NCI-H187 treated with DMSO at 0.1 percent for 48 hours (cell line): ENCODE measurements around the gene SLC49A4.

Experiments
- DNase-seq: peaks from one replicate; lab custom pipeline; 2025; lab: John Stamatoyannopoulos, UW

The SLC49A4 gene

DNA sequence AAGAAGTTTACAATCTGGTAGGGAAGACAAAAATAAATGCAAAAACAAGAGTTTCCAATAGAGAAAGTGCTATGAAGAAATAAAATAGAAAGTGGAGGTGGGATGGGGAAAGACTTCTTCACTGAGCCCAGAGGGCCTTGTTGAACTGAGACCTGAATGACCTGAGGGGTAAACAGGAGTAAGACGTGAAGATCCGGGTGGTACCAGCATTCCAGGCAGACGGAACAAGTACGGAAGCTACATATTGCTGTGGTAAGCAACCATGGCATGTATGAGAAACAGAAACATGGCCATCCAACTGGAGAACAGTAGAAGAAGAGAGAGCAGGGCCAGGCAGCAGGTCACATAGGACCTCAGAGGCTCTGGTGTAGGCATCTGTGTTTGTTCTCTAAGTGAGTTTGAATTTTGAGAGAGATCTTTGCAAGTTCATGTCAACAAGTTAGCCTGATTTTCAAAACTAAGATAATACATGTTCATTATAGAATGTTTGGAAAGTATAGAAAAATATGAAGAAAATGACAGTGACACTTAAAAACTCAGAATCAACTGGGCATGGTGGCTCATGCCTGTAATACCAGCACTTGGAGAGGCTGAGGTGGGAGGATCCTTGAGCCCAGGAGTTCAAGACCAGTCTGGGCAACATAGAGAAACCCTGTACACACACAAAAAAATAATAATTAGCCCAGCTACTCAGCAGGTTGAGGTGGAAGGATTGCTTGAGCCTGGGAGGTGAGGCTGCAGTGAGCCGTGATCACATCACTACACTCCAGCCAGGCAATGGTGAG, 64.3 kb downstream of the SLC49A4 start:
- no peak for DNase-seq

DNA sequence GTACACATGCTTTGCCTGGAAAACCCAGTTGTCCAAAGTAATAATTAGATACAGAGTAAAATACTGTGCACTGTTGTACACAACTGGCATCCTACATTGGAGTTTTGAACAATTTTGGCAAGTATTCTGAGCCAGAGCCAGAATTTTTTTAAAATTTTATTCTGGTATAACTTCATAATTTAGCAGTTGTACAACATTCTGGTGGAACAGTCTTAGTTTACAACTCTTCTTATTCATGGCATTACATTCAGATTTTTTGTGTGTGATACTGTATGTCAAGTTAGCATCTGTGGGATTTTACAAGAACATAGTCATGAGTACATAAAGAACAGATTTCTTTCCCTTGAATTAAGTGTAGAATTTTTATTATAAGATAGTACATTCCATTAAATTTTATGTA, 67.5 kb downstream of the SLC49A4 start:
- no peak for DNase-seq

GRCh38 chr3:122864498-122864897, 69.6 kb downstream of the SLC49A4 start:
- no peak for DNase-seq

GRCh38 chr3:122868322-122868721, 73.5 kb downstream of the SLC49A4 start:
- DNase-seq: no peak

GRCh38 chr3:122873741-122874515, 79.1 kb downstream of the SLC49A4 start:
- no peak for DNase-seq

DNA sequence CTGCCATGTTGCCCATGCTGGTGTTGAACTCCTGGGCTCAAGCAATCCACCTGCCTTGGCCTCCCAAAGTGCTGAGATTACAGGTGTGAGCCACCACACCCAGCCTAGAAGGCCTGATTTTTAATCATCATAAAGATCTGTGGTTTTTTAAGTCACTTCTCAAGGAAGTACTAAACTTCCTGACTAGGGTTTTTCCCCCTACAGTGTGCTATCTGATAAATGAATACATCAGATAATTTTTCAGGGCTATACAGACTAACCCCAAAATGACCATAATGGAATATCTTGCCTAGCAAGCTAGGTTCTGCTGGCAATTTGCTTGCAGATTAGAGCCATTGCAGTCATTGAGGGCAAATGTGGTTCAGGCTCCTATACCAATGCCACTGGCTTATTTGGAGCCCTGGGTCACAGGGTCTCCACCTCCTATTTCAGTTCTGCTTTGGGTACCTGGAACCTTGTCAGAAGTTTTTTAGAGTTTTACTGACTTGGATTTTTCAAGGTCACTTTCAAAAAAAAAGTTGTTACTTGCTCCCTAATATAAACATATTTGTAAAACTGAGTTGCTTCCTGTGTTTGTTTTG, 80.8 kb downstream of the SLC49A4 start:
- DNase-seq: no peak

DNA sequence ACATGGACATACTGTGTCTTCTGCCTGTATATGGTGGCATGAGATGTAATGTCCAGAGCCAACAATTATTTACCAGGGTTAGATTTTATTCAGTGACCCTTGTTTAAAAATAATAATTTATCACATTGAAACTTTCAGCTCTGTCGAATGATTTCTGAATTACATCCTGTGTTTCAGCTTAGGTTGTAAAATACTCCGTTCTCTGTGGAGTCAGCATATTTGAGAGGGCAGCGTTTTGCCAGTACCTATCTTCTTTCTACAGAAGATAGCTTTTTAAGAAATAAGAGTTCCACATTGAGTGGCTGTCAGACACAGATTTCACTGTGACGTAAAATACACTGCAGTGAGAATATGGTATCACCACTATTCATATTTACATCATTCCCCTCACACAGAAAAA, 85.3 kb downstream of the SLC49A4 start:
- DNase-seq: no peak

DNA sequence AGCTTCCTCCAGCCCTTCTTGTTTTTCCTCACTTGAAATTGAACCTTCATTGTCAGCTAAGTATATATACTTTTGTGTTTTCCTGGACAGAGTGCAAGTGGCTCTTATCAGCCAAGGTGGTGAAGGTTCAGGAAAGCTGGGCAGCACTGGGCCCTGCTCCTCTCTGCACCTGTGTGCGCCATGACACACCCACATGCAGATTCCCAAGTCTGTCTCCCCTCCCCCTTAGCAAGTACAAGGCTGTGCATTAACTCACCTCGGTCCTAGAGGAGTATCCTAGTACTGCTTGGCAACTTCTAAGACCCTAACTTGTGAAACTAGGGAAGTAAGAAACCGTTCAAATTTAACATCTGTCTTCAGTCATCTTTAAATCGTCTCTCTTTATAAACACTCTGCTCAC, 85.8 kb downstream of the SLC49A4 start:
- DNase-seq: no peak

DNA sequence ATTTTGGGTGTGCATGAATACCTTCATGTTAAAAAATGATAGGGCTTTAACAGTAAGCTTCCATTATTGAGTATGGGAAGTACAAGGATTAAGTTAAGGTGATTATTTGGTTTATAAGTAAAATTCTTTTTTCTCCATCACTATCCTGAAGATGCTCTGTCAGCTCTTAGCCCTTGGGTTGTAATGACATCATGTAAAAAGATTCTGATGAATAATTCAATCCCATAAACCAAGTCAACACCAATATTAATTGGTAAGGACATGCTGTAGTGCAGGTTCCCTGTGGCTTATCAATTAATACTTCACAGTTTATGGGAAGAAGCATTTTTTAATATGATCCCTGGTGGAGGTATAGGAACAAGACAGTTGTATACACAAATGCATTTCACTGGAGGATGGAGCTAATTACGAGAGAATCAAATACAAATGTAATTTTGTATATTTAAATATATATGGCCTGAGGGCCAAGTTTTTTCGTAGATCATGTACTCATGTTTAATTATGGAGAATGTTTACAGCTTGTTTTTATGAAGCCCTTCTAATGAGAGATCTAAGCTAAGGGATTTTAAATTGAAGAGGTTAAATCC, 87.6 kb downstream of the SLC49A4 start:
- DNase-seq: no peak

- no peak for DNase-seq
Observed at GRCh38 chr3:122886251-122886650, 91.4 kb downstream of the SLC49A4 start.

- DNase-seq: no peak
Observed at GRCh38 chr3:122886946-122887345, 92.1 kb downstream of the SLC49A4 start.

GRCh38 chr3:122890077-122890719, 95.3 kb downstream of the SLC49A4 start:
- no peak for DNase-seq

DNA sequence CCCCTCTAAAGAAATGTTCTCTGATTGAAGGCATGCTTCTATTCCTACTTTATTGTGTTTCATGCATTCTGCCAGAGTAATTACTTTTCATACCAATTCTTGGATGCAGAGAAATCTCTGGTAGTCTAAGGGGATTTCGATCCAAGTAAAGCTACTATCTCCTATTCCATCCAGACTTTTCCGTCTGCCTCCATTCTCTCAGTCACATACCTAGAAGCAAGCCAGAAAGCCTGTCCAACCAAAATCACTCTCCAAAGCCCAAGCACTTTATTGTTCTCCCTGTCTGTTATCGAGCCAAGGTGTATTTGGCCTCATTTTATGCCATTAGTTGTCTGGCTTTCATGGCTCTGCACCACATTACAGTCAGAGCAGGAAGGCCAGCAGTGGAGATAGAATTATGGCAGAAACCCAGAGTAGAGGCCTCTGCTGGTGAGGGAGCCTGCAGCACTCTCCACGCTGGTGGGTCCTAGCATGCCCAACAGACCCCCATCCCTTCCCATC, 95.9 kb downstream of the SLC49A4 start:
- no peak for DNase-seq

DNA sequence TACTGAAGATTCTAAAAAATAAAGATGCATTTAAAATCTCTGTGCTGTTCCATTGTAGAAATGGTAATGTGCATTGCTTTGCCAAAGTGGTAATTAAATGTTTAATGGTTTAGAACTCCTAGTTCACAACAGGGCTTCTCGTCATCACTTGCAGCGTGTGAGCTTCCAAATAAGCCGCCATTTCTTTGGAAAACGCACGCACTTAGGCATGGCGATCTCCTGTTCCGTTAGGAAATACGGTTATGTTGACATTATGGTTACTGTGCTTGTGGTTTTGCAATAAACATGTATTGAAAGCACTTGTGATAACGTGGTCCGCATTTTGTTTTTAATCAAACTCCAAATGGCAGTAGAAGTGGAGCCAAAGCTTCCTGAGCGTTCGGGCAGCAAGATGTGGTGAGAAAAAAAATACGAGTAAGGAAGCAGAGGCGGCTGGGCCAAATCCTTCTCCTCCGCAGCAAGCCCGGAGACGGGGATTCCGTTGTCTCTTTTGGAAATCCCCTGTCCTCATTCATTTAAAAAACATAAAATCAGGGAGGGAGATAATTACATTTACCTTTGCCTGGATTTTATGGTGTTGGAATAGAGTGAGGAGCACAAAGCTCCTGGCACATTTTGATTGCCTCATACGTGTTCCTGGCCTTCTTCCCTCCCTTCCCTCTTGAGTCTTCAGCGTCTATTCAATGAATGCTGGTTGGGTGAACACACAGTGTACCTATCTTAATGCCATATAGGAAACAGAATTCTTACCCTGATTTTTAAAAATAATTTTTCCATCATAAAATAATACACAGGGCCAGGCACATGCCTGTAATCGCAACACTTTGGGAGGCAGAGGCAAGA, 97.5 kb downstream of the SLC49A4 start:
- no peak for DNase-seq

GRCh38 chr3:122893282-122893681, 98.4 kb downstream of the SLC49A4 start:
- DNase-seq: no peak

DNA sequence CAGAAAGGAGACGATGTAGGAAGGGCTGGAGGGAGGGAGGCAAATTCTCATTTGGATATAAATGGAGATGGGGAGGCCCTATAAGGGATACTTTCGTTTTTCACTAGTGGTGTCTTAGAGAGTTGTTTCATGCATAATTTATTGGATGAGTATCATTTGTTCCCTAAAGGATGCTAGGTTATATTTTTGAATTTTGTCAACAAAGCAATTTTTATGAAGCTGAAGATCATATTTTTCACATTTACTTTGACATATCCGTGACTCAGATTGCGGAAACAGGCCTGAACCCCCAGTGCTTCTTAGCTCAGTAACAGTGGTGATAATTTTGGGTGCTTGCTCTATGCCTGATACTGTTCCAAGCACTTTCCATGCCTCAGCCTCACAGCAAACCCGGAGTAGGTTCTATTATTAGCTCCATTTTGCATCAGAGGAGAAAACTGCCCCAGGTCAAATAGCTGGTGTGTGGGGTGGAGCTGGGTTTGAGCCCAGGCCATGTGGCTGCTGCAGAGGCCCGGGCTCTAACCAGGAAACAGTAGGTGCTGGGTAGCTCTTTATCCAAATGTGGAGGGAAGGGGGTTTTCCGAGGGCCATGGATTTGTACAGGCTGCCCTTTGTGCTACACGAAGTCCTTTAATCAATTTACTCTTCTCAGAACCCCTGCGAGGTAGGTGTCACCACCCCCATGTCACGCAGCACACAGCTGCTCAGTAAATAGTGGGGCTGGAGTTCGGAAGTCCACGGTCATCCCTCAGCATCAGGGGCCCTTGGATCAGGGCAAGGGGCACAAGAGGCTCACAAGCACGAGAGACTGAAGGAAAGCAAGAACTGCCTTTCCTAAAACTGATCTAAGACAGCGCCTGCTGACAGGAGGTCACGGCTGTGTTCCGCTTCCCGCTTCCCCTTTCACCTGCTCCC, 99.1 kb downstream of the SLC49A4 start:
- no peak for DNase-seq

GRCh38 chr3:122898298-122898697, 103.4 kb downstream of the SLC49A4 start:
- DNase-seq: no peak

- DNase-seq: no peak
Observed at GRCh38 chr3:122902326-122902725, 107.5 kb downstream of the SLC49A4 start.

DNA sequence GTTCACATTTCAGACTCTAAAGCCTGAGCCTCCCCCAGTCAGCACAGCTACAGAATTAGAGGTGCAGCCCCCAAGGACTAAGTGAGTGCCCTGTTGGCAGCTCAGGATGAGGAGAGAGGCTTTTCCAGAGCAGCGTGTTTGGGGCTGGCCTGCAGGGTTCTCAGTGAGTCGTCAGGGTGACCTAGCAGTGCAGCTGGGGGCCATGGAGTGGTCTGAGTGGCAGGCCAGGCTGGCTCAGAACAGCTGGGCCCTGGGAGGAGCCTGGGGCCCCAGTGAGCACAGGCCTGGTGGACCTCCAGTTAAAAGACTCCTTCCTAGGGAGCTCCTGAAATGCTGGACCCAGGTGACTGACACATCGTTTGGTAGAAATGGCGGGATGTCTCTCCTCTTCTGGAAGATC, 108.3 kb downstream of the SLC49A4 start:
- no peak for DNase-seq

GRCh38 chr3:122907471-122907870, 112.6 kb downstream of the SLC49A4 start:
- DNase-seq: no peak
